AG09309 (cell line): ENCODE results near the gene AASDHPPT.

ENCODE experiments used
- DNase-seq: peaks from one replicate; pipeline ENCODE4 v3.0.0-alpha.2; 2010; ENCODE audit warnings: low read depth
- H3K4me3 ChIP-seq: 2 replicates; pipeline ENCODE4 v1.5.1; 2011; ENCODE audit warnings: mild to moderate bottlenecking, low read depth, low read length, moderate library complexity; ENCODE audit not compliant: control insufficient read depth
- TF ChIP-seq, protein P1 (sequence below): IDR thresholded peaks from 2 replicates; pipeline ENCODE4 v1.5.1; 2011; ENCODE audit warnings: mild to moderate bottlenecking, low read depth, low read length, inconsistent platforms; ENCODE audit not compliant: insufficient read depth, control insufficient read depth; ENCODE audit errors: missing control alignments

The AASDHPPT gene

DNA sequence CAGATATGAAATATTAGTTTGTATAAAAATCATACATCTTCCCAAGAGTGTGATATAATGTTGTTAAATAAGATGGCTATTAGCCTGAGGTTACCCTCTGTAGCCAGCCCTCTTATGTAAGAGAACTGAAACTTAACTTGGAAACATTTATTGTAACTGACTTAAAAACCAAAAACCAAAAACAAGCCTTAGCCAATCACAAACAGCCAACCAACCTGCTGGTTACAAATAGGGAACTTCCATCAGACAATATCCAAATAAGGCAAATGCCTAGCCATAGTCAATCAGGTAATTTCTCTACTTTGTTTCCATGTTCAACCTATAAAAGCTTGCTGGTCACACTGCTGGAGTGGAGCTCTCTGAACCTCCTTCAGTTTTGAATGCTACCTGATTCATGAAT is 14.5 kb upstream of the AASDHPPT start:
- TF ChIP-seq, protein P1, sequence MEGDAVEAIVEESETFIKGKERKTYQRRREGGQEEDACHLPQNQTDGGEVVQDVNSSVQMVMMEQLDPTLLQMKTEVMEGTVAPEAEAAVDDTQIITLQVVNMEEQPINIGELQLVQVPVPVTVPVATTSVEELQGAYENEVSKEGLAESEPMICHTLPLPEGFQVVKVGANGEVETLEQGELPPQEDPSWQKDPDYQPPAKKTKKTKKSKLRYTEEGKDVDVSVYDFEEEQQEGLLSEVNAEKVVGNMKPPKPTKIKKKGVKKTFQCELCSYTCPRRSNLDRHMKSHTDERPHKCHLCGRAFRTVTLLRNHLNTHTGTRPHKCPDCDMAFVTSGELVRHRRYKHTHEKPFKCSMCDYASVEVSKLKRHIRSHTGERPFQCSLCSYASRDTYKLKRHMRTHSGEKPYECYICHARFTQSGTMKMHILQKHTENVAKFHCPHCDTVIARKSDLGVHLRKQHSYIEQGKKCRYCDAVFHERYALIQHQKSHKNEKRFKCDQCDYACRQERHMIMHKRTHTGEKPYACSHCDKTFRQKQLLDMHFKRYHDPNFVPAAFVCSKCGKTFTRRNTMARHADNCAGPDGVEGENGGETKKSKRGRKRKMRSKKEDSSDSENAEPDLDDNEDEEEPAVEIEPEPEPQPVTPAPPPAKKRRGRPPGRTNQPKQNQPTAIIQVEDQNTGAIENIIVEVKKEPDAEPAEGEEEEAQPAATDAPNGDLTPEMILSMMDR, result no peak
- H3K4me3 ChIP-seq, result no peak overlapping the region
- DNase-seq, result no peak

DNA sequence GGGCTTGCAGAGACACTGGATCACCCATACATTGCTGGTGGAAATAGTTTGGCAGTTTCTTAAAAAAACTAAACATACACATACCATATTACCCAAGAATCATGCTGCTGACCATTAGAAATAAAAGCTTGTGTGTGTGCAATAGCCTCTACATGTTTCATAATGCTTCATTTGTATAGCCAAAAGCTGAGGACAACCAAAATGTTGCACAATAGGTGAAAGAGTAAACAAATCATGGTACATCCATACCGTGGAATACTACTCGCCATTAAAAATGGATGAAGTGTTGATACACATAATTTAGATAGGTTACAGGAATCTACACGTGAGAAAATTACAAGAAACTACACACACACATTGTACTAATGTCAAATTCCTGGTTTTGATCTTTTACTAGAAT is 6.9 kb upstream of the AASDHPPT start:
- no peak for DNase-seq
- TF ChIP-seq, protein P1, result no peak
- no peak overlapping the region for H3K4me3 ChIP-seq

DNA sequence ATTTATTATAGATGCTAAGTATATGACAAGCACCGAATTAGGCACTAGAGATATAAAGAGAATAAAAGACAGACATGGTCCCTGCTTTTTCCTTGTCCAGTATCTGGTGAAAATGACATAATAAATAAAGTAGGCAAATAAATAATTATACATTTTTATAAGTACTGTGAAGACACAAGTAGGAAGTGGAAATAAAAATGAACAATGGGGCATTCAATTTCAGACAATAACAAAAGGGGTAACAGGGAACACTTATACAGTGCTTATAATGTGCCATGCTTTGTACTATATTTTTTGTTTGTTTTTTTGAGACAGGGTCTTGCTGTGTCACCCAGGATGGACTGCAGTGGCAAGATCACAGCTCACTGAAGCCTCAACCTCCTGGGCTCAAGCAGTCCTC is 4.7 kb upstream of the AASDHPPT start:
- TF ChIP-seq, protein P1, result no peak
- no peak for DNase-seq
- H3K4me3 ChIP-seq, result no peak overlapping the region

DNA sequence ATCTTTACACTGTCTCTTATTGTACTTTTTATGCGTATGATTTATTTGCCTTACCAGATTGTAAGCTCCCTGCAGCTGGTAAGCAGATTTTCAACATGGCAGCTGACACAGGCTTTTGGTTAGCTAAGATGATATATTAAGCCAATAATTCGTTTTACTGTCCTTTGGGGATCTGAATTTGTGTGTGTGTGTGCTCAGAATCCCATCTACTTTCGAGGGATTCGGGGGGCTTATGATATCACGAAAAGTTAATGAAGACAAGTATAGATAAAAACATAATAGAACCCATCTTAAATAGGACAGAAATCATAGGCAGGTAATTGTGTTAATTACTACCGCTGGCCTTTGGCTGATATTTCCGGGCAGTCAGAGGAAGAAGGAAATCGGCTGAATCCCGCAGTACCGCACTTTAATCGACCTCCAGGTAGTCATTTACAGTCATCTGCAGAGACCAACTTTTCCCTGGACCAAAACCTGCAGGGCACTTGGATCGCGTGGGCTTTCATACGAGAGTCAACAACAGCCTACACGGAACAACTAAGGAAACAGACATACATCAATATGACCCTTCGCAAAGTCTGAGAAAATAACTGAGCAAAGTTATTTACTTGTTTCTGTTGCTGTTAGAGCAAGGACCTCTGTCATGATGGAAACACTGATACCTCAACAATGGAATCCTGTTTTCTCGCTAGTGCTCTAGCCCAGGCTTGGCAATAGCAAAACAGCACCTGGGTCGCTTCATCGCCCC is 1.1 kb upstream of the AASDHPPT start:
- TF ChIP-seq, protein P1, result no peak
- H3K4me3 ChIP-seq, result peak overlapping the region; percentile 91
- DNase-seq, result no peak

DNA sequence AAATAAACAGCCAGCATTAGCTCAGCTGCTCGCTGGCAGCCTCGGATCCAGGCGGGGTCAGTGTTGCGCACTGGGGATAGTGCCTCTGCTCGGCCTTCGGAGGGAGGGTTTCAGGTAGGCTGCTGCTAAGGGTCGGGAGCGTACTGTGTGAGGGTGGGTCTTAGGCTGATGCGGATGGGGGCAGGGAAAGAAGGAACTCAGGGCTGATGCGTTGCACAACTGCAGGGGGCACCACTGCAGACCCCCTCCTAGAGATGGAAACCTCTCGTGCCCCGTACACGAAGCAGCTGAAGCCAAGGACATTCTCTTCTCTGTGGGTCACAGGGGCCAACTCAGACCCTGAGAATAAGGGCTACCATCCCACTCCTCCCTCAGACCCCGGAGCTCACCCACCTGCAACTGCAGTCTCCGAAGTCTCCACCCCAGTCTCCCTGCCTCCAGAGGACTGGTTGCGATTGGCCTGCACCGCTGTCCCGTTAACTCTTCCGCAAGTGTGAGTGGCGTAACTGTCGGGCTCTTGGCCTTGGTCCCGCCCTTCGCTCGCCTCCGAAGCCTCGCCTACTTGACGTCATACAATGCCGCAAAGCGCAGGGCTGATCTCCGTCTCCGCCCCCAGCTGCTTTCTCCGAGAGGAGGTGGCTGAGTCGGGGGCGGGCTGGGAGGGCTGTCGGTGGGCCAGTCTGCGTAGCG is 398 bp upstream of the AASDHPPT start, which contains the start of gene KBTBD3:
TSS of gene KBTBD3 (minus strand) at position 429 of the 690 bp plus-strand sequence. CDS start 18,250 bp downstream, outside the sequence.
- TF ChIP-seq, protein P1, result peak; percentile 46
- H3K4me3 ChIP-seq, result peak within 1 kb of the TSS; percentile 91
- peak; percentile 97 for DNase-seq

DNA sequence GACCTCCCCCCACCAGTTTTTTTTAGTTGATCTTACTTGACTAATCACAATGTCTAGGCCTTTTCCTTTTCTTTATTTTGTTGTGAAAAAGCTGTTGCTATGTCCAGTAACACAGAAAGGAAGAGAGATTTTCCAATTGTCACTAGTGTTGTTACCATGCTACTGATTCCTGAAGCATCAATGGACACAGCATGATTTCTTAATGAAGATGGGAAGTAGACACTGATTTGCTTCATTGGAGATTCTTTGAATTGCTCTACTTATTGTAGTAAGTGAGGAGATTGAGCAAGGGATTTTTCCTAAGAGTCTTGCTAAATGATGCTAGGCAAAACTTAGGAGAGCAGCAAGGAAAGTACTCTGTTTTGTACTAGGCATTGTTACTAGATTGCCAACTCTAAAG is 4.6 kb downstream of the AASDHPPT start:
- TF ChIP-seq, protein P1, result no peak
- no peak for DNase-seq
- H3K4me3 ChIP-seq, result no peak overlapping the region
